Right forelimb (tissue), 1 donor: ENCODE measurements around the gene PIEZO2.
"Not testable (repeated sequence)": the region's sequence is repeated elsewhere in the genome, so short reads cannot be mapped to it uniquely, and the experiment has no call there.

Source experiments
- DNase-seq: peaks from one replicate; pipeline ENCODE4 v3.0.0-alpha.2; 2018

The PIEZO2 gene

GRCh38 chr18:10660179-10660884 is 489.0 kb downstream of the PIEZO2 start:
- peak; percentile 69 for DNase-seq

GRCh38 chr18:10659594-10659993 is 489.8 kb downstream of the PIEZO2 start:
- DNase-seq: no peak

DNA sequence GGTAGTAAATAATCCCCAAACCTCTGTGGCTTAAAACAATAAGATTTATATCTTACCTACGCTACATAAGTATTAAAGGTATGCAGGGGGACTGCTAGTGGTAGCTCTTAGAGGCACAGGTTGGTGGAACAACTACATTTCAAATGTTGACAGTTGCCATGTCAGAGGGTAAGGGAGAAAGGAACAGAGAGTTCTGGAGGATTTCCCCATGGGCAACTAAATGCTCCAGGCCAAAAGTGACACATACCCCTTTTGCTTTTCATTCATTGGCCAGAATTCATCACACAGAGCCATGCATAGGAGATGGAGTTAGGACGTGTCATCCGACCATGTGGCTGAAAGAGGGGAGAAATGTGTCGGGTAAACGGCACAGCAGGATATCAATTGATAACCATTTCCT is 490.4 kb downstream of the PIEZO2 start:
- DNase-seq: no peak

- DNase-seq: not testable (repeated sequence)
Measured at GRCh38 chr18:10644003-10644402, 505.4 kb downstream of the PIEZO2 start.

- DNase-seq: not testable (repeated sequence)
Measured at GRCh38 chr18:10642915-10643524, 506.3 kb downstream of the PIEZO2 start.

DNA sequence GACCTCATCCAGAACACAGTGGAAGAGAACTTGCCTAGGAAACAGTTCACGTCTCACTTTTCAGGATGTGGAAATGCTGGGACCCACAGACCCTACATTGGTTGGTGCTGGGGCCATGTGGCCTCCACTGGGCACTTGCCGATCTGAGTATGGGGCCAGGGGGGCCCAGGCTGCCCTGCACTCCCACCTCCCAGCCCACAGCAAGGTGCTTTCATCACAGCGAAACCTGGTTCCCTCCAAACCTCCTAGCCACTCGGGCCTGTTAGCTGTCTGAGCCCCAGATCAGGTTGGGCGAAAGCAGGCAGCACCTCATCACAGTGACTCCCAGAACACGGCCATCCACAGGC is 510.9 kb downstream of the PIEZO2 start:
- not testable (repeated sequence) for DNase-seq

DNA sequence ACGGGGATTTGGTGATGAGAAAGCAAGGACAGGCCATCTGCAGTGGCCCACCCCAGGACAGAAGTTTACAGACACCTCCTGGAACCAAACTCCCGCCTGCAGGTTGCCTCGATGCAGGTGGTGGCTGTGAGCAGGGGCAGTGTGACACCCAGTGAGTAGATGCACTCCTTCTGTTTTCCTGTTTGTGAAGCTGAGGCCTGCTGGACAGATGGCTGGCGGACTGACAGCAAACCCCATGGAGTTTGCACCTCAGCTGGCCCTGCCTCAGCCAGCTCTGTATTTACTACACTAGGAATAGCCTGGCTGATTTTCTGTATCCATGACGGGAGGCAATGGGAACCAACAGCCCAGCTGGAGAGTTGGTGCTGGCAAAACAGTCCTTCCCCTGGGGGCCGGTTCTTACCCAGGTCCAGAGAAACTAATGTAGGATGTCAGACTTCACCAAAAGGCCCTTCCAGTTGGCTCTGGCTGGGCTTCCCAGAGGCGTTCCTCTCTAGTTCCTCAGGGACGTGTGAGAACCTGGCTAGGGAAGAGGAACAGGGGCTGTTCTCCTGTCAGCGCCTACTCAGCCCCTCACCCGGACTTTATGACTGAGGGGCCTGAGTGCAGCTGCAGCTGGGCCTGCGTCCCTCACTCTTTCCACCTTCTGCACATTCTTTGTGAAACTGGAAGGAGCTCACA is 511.4 kb downstream of the PIEZO2 start:
- DNase-seq: not testable (repeated sequence)

DNA sequence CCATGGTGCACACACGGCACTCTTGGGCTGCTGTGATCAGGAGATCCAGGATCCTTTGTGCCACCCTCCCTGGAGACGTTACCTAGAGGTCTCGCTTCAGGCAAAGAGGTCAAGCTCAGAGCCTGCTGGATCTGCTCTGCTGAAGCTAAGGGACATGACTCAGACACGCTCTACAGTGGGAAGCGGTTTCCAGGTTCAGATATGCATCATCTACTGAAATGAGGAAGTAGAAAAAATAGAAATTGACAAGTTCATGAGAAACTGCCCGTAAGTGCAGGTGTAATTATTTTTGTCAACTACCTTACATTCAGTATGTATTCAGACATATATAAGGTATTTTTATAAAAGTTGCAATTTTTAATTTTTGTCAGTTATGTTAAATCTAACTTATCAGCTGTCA is 520.3 kb downstream of the PIEZO2 start:
- not testable (repeated sequence) for DNase-seq

DNA sequence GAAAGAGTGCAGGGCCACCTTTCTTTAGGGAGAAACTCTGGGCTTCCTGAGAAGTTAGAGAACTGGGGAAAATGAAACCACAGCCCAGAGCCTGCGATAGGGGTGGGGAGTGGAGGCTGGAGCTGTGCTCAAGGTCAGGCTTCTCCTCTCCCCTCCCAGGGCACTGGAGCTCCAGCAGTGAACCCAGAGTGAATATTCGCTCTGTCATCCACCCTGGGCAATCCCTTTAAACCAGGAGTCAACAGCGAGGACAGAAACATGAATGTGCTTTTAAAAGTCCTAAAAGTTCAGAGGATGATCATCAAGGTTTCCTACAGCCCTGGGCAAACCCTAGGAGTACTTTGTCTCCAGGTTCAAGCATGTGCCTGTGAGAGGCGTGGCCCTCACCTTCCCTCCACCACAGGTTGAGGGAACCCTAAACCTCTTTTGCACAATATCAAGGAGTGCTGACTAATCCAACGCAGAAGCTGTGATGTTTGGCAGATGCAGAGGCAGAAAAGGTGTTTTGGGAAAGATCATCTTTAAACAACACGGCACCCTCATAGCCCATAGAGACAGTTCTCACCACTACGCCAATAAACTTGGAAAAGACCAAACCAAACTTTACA is 522.7 kb downstream of the PIEZO2 start:
- DNase-seq: not testable (repeated sequence)

DNA sequence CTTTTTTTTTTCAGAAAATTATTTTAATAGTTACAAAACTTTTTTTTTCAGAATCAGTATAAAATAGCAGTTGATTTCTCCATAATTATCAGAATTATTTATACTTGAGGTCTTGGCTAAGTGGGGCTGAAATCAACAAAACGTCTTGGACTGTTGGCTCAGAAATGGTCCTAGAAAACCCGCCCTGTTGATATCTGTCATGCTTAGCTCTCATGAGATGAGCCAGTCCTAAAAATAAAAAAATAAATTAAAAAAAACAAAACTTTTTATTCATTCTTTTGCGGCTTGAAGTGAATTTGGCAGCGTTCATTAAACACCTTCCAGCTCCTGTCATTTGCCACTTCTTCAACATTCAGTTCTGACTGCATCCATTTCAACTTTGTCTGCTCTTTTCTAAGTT is 525.8 kb downstream of the PIEZO2 start:
- not testable (repeated sequence) for DNase-seq

DNA sequence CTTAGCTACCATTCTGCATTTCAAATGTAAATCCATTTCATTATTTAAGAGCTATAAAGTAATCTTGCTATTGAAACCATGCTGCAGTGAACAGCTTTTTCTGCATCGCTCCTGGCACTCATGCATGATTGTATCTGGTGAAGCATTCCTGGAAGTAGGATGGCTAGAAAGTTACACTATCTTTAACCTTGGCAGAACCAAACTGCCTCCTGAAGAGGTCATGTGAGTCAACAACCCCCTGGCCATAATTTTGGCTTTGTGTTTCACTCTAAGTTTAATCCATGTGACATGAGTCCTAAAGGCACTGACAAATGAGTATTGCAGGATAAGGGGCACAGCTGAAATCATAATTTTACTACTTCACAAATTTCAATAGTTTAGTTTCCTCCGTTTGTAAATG is 526.4 kb downstream of the PIEZO2 start:
- DNase-seq: not testable (repeated sequence)

- not testable (repeated sequence) for DNase-seq
Measured at GRCh38 chr18:10620670-10621329, 528.6 kb downstream of the PIEZO2 start.
